ENCODE measurements around the gene ACE. TPM values are rescaled to one million over a fixed set of nuclear protein-coding genes. Genes with fewer than 3 reads are reported as not detected.

ACE gene
- total and polyA plus RNA-seq, 4 donors, result 1.1 to 6.9 (median 2.4) TPM

- no peak overlapping the region for H3K27ac ChIP-seq (ENCODE audit: low read depth in 1 of 2, low read length in 2 of 2)
- TF ChIP-seq FOXA2 (IDR thresholded peaks at IDR 0.05) (no peak), RXRA (IDR thresholded peaks at IDR 0.05) (no peak), FOXA1 (IDR thresholded peaks at IDR 0.05) (no peak), JUND (IDR thresholded peaks at IDR 0.05) (no peak), CTCF (IDR thresholded peaks at IDR 0.05; ENCODE audit: low read depth, low read length, missing input control) (no peak), HNF4G (IDR thresholded peaks at IDR 0.05) (no peak), RAD21 (IDR thresholded peaks at IDR 0.05) (no peak), SP1 (IDR thresholded peaks at IDR 0.05) (no peak), HNF4A (conservative IDR thresholded peaks at IDR 0.05) (no peak), EGR1 (IDR thresholded peaks at IDR 0.05; ENCODE audit: low read depth in 2 of 2) (no peak), NR2F2 (IDR thresholded peaks at IDR 0.05) (no peak), YY1 (IDR thresholded peaks at IDR 0.05) (no peak), TAF1 (conservative IDR thresholded peaks at IDR 0.05) (no peak), ZBTB33 (IDR thresholded peaks at IDR 0.05) (no peak), GABPA (IDR thresholded peaks at IDR 0.05 in 1 of 2, conservative IDR thresholded peaks at IDR 0.05 in 1 of 2) (no peak)
- TF ChIP-seq, protein P1, sequence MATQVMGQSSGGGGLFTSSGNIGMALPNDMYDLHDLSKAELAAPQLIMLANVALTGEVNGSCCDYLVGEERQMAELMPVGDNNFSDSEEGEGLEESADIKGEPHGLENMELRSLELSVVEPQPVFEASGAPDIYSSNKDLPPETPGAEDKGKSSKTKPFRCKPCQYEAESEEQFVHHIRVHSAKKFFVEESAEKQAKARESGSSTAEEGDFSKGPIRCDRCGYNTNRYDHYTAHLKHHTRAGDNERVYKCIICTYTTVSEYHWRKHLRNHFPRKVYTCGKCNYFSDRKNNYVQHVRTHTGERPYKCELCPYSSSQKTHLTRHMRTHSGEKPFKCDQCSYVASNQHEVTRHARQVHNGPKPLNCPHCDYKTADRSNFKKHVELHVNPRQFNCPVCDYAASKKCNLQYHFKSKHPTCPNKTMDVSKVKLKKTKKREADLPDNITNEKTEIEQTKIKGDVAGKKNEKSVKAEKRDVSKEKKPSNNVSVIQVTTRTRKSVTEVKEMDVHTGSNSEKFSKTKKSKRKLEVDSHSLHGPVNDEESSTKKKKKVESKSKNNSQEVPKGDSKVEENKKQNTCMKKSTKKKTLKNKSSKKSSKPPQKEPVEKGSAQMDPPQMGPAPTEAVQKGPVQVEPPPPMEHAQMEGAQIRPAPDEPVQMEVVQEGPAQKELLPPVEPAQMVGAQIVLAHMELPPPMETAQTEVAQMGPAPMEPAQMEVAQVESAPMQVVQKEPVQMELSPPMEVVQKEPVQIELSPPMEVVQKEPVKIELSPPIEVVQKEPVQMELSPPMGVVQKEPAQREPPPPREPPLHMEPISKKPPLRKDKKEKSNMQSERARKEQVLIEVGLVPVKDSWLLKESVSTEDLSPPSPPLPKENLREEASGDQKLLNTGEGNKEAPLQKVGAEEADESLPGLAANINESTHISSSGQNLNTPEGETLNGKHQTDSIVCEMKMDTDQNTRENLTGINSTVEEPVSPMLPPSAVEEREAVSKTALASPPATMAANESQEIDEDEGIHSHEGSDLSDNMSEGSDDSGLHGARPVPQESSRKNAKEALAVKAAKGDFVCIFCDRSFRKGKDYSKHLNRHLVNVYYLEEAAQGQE (IDR thresholded peaks at IDR 0.05), result no peak
- TF ChIP-seq, protein P2, sequence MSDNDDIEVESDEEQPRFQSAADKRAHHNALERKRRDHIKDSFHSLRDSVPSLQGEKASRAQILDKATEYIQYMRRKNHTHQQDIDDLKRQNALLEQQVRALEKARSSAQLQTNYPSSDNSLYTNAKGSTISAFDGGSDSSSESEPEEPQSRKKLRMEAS (IDR thresholded peaks at IDR 0.05), result no peak
- TF ChIP-seq, protein P3, sequence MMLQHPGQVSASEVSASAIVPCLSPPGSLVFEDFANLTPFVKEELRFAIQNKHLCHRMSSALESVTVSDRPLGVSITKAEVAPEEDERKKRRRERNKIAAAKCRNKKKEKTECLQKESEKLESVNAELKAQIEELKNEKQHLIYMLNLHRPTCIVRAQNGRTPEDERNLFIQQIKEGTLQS (IDR thresholded peaks at IDR 0.05), result no peak
- no peaks in the 10 kb centered on the region for H3K4me1 ChIP-seq (ENCODE audit: control insufficient read depth in 4 of 4, insufficient read depth in 4 of 4, low read length in 3 of 4)
- 88% methylated on average over 4 of the region's 4 CpGs for WGBS
- H3K27me3 ChIP-seq (ENCODE audit: control insufficient read depth in 4 of 4, insufficient read depth in 4 of 4, low read length in 3 of 4), result peaks cover 0 to 10% (median 4%) of the 10 kb centered on the region in 4 donors
- H3K36me3 ChIP-seq (ENCODE audit: control insufficient read depth in 4 of 4, insufficient read depth in 3 of 4, low read depth in 1 of 4, low read length in 3 of 4), result no peaks in the 10 kb centered on the region
- no peak overlapping the region for H3K9ac ChIP-seq (ENCODE audit: low read depth in 1 of 2, low read length in 2 of 2)
- DNase-seq (ENCODE audit: low spot score), result no peak
- H3K9me3 ChIP-seq (ENCODE audit: control insufficient read depth in 4 of 4, low read length in 3 of 4), result no peaks in the 10 kb centered on the region
- H3K4me3 ChIP-seq (ENCODE audit: low read depth in 1 of 3, low read length in 3 of 3), result no peak overlapping the region
Measured at GRCh38 chr17:63537001-63537400, 60.1 kb downstream of the ACE start.
